T-cell (primary cell): Measurements from ENCODE around the gene CYFIP1. TPM values are rescaled to one million over a fixed set of nuclear protein-coding genes. Genes with fewer than 3 reads are reported as not detected.

ENCODE experiments used
- ATAC-seq, 4 experiments: fragments of 200-7000 bp in 3 of 4; fragments of 150-1000 bp in 1 of 4; cut with Tn5 transposase; replicated peaks in 1 of 4; 1 replicate in 3 of 4; 2 replicates in 1 of 4; pipeline ENCODE4 v1.10.0; 2021; ENCODE audit warnings: moderate library complexity in 3 of 4, mild to moderate bottlenecking in 2 of 4, moderate number of reproducible peaks in 1 of 4
- CTCF ChIA-PET, 2 donors: fragments of 300-600 bp; sonication (Branson Sonifier 250); formaldehyde crosslinking; loops; one replicate each; lab custom pipeline; 2022; ENCODE audit warnings: antibody characterized with exemption in 2 of 2; lab: Charles Lee
- POLR2A ChIA-PET, 2 donors: fragments of 300-600 bp; sonication (Branson Sonifier 250); formaldehyde crosslinking; loops; one replicate each; lab custom pipeline; 2022; ENCODE audit warnings: antibody characterized with exemption in 2 of 2; lab: Charles Lee
- DNase-seq, 35 experiments: peaks; one replicate each; pipeline versions ENCODE4 v3.0.0 to v3.0.0-alpha.2; 2013 to 2023
- H3K27ac ChIP-seq: one replicate; pipeline ENCODE4 v1.5.1; 2013; ENCODE audit warnings: low read length
- H3K27me3 ChIP-seq, 2 experiments: replicated peaks in 1 of 2; 1 replicate in 1 of 2; 2 replicates in 1 of 2; pipeline versions ENCODE4 v1.6.1 to v1.7.0; 2013; ENCODE audit warnings: low read length in 1 of 2, mixed read lengths in 1 of 2; ENCODE audit not compliant: control insufficient read depth in 2 of 2, insufficient read depth in 2 of 2; ENCODE audit errors: extremely low read depth in 1 of 2
- H3K36me3 ChIP-seq, 2 donors: 1 replicate in 1 of 2; 2 replicates in 1 of 2; pipeline versions ENCODE4 v1.6.1 to v1.7.0; 2013; ENCODE audit warnings: low read length in 1 of 2; ENCODE audit not compliant: control insufficient read depth in 2 of 2, insufficient read depth in 1 of 2; ENCODE audit errors: extremely low read depth in 1 of 2
- H3K4me1 ChIP-seq, 2 experiments: 1 replicate in 1 of 2; 2 replicates in 1 of 2; pipeline versions ENCODE4 v1.6.1 to v1.7.0; 2013; ENCODE audit warnings: low read length in 2 of 2, mixed read lengths in 1 of 2; ENCODE audit not compliant: insufficient read depth in 2 of 2, control insufficient read depth in 1 of 2; ENCODE audit errors: extremely low read depth in 1 of 2
- H3K4me3 ChIP-seq, 2 donors: 1 replicate in 1 of 2; 2 replicates in 1 of 2; pipeline versions ENCODE4 v1.5.1 to v1.7.0; 2013; ENCODE audit warnings: mild to moderate bottlenecking in 2 of 2, low read length in 1 of 2, moderate library complexity in 1 of 2; ENCODE audit not compliant: control insufficient read depth in 1 of 2; ENCODE audit errors: extremely low read depth in 1 of 2
- H3K9me3 ChIP-seq: 2 replicates; pipeline ENCODE4 v1.7.0; 2013
- H3K27ac Mint-ChIP-seq, 2 donors: one replicate each; pipeline ENCODE4 v1.8.0; 2020 to 2021; ENCODE audit warnings: mild to moderate bottlenecking in 2 of 2, mixed read lengths in 2 of 2
- H3K27me3 Mint-ChIP-seq, 2 donors: one replicate each; pipeline ENCODE4 v1.8.0; 2021 to 2022; ENCODE audit warnings: mixed read lengths in 2 of 2
- H3K36me3 Mint-ChIP-seq: one replicate; pipeline ENCODE4 v1.8.0; 2021; ENCODE audit warnings: mixed read lengths
- H3K4me1 Mint-ChIP-seq, 3 donors: one replicate each; pipeline ENCODE4 v1.8.0; 2020 to 2022; ENCODE audit warnings: mixed read lengths in 3 of 3, mild to moderate bottlenecking in 1 of 3
- H3K4me3 Mint-ChIP-seq, 3 donors: one replicate each; pipeline ENCODE4 v1.8.0; 2020 to 2022; ENCODE audit warnings: mild to moderate bottlenecking in 3 of 3, mixed read lengths in 3 of 3, moderate library complexity in 3 of 3
- H3K9me3 Mint-ChIP-seq, 3 donors: one replicate each; pipeline ENCODE4 v1.8.0; 2020 to 2022; ENCODE audit warnings: mixed read lengths in 3 of 3
- WGBS: methylation state at CpG from one replicate; pipeline ENCODE4 v1.1.5; 2013; ENCODE audit warnings: missing lambda C conversion rate; ENCODE audit not compliant: insufficient coverage; 5-methylcytosine and 5-hydroxymethylcytosine counted together
- total RNA-seq, 35 experiments: library from RNA in 6 of 35; stranded (reverse) in 6 of 35; fragments of 120-200 nt in 1 of 35; gene quantifications; one replicate each; pipeline versions ENCODE4 v1.2.1 to v1.2.4 and lab custom pipeline; 2013 to 2026

Gene CYFIP1
- total RNA-seq, 5 donors from 2014 or later (not counting 1 experiment from before 2014, with no cell fraction given), result 3.8 to 10.2 (median 7.9) TPM

DNA sequence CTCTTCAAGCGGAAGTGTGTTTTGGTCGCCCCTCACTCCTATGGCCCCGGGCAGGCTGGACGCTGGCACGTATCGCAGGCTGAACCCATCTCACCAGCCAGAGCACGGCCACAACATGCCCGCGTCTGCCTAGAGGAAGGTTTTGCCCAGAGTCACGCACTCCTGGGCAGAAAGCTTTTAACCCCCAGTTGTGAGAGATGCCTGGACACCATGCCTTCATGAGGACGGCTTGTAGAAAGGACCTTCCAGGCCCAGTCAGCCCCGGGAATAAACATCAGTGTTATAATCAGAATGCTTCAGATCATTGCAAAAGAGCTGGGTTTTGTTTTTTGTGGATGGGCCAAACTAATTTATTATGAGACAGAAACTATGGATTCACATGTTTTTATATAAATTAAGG, 16.5 kb downstream of the CYFIP1 start:
- Mint-ChIP-seq H3K4me3 (no peak overlapping the region), H3K27ac (no peak overlapping the region), H3K36me3 (no peaks in the 10 kb centered on the region), H3K27me3 (no peaks in the 10 kb centered on the region), H3K9me3 (no peaks in the 10 kb centered on the region), H3K4me1 (peaks cover 0 to under 1% (median 0%) of the 10 kb centered on the region in 3 donors)
- ChIA-PET CTCF (no interaction called here), POLR2A (no interaction called here)
- Histone ChIP-seq H3K4me3 (no peak overlapping the region), H3K36me3 (no peaks in the 10 kb centered on the region), H3K27ac (no peak overlapping the region), H3K4me1 (no peaks in the 10 kb centered on the region), H3K27me3 (peaks cover 0 to 4% of the 10 kb centered on the region in 2 experiments), H3K9me3 (no peaks in the 10 kb centered on the region)
- no peak for ATAC-seq
- WGBS, result 100% methylated on average over 1 of the region's 12 CpGs
- DNase-seq, result no peak

- Mint-ChIP-seq H3K36me3 (no peaks in the 10 kb centered on the region), H3K27ac (no peak overlapping the region), H3K4me1 (peaks cover 0 to 2% (median 0%) of the 10 kb centered on the region in 3 donors), H3K4me3 (no peak overlapping the region), H3K27me3 (no peaks in the 10 kb centered on the region), H3K9me3 (no peaks in the 10 kb centered on the region)
- DNase-seq (no peak), ATAC-seq (no peak)
- no peak overlapping the region for H3K27ac ChIP-seq
- H3K27me3 ChIP-seq, result peaks cover 0 to 4% of the 10 kb centered on the region in 2 experiments
- POLR2A ChIA-PET, result no interaction called here
- no peak overlapping the region for H3K4me3 ChIP-seq
- CTCF ChIA-PET, result no interaction called here
- WGBS, result 96% methylated on average over 6 of the region's 12 CpGs
- no peaks in the 10 kb centered on the region for H3K9me3 ChIP-seq
- no peaks in the 10 kb centered on the region for H3K4me1 ChIP-seq
- no peaks in the 10 kb centered on the region for H3K36me3 ChIP-seq
Observed at GRCh38 chr15:22962611-22963010, 17.6 kb downstream of the CYFIP1 start.

DNA sequence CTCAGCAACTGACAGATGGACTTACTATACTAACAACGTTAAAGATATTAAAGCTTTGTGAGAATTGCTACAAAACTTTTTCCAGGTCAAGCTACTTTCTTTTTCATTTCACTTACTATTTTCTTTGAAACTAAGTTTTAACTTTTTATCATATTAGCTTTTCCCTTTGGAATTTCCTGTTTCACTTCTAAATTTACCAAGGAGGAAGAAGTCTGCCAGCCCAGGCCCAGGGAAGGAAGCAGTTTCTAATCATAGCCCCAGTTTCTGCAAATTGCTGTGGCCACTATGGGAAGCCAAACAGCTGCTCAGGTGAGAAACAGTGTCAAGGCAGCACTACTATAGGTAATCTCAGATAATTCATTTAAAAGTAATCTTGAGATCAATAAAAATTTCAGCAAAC, 18.4 kb downstream of the CYFIP1 start:
- Histone ChIP-seq H3K4me3 (no peak overlapping the region), H3K4me1 (no peaks in the 10 kb centered on the region), H3K36me3 (no peaks in the 10 kb centered on the region), H3K27ac (no peak overlapping the region), H3K27me3 (no peaks in the 10 kb centered on the region), H3K9me3 (no peaks in the 10 kb centered on the region)
- H3K36me3 Mint-ChIP-seq, result no peaks in the 10 kb centered on the region
- peaks cover 0 to 2% (median 0%) of the 10 kb centered on the region in 3 donors for H3K4me1 Mint-ChIP-seq
- no CpG with 5 or more reads among the region's 1 CpG for WGBS
- POLR2A ChIA-PET, result interaction anchor here in 1 of 2 donors (0.6 kb wide), 1 partner anchor 9 kb away, joined by 3 read pairs; no protein-coding TSS in a partner anchor
- no peak overlapping the region for H3K27ac Mint-ChIP-seq
- H3K4me3 Mint-ChIP-seq, result no peak overlapping the region
- CTCF ChIA-PET, result interaction anchor here in 1 of 2 donors (0.6 kb wide), 1 partner anchor 10 kb away, joined by 4 read pairs; no protein-coding TSS in a partner anchor
- H3K27me3 Mint-ChIP-seq, result no peaks in the 10 kb centered on the region
- no peak for ATAC-seq
- no peak for DNase-seq
- no peaks in the 10 kb centered on the region for H3K9me3 Mint-ChIP-seq

GRCh38 chr15:22960556-22960955, 19.6 kb downstream of the CYFIP1 start:
- Histone ChIP-seq H3K36me3 (no peaks in the 10 kb centered on the region), H3K9me3 (no peaks in the 10 kb centered on the region), H3K27me3 (no peaks in the 10 kb centered on the region), H3K4me3 (no peak overlapping the region), H3K27ac (no peak overlapping the region), H3K4me1 (no peaks in the 10 kb centered on the region)
- ATAC-seq (no peak), DNase-seq (no peak)
- Mint-ChIP-seq H3K36me3 (no peaks in the 10 kb centered on the region), H3K27ac (no peak overlapping the region), H3K4me3 (no peak overlapping the region), H3K4me1 (peaks cover 0 to 2% (median 0%) of the 10 kb centered on the region in 3 donors), H3K27me3 (no peaks in the 10 kb centered on the region), H3K9me3 (no peaks in the 10 kb centered on the region)
- ChIA-PET POLR2A (no interaction called here), CTCF (no interaction called here)
- 80% methylated on average over 1 of the region's 8 CpGs for WGBS

DNA sequence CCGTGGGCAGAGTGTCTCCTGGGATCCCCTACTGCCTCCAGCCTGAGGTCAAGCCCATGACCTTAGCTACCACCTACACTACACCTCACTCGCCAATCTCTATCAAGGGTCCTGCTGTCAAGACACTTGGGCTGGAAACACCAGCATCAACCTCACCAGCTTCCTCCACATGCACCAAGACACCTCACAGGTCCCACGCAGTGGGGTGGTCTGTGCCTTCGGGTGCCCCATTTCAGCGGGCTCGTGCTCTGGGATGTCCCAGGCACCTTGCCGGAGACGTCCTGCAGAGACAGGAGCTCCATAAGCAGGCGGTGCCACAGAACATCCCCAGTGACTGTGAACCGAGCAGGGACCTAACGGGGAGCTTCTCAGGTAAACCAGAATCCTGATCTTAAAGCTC, 20.0 kb downstream of the CYFIP1 start:
- CTCF ChIA-PET, result no interaction called here

DNA sequence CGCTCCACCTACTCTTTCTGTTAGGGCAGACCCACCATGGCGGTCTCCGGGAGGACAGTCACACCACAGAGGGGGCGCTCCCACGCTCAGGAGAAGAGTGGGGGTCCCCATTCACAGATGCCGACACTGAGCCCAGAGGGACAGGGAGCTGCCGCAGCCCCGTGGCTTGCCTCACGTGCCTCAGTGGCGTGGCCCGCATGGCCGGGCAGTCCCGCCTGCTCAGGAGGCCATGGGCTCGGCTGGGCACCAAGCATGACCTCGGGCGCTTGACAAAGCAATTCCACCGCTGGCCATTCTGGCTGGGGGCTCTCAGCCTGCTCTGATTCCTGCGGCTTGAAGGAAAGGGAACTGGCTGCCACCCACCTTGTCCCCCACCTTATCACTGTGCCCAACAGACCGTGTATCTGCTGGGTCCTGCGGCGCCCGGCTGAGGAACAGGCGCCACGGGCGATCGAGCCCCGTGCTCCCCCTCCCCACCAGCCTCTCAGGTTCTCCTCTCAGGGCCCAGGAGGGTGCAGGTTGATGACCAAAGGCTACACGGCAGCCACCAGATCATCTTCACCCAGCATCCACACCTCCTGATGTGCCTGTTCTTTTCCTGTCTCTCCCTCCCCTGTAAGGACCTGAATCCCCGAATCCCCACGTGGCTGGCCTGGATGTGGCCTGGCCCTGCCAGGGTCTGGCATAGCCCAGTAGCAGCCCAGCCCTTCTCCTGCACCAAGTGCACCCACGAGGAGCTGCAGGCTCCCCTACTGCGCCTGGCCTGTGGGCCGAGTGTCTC, 20.7 kb downstream of the CYFIP1 start:
- no peak overlapping the region for H3K27ac ChIP-seq
- H3K4me1 ChIP-seq, result no peaks in the 10 kb centered on the region
- DNase-seq, result no peak
- ATAC-seq, result no peak
- Mint-ChIP-seq H3K27ac (no peak overlapping the region), H3K27me3 (no peaks in the 10 kb centered on the region), H3K4me3 (no peak overlapping the region), H3K36me3 (no peaks in the 10 kb centered on the region), H3K4me1 (peaks cover 0 to 2% (median 0%) of the 10 kb centered on the region in 3 donors), H3K9me3 (no peaks in the 10 kb centered on the region)
- no peaks in the 10 kb centered on the region for H3K36me3 ChIP-seq
- WGBS, result 89% methylated on average over 28 of the region's 33 CpGs
- POLR2A ChIA-PET, result no interaction called here
- H3K27me3 ChIP-seq, result no peaks in the 10 kb centered on the region
- H3K9me3 ChIP-seq, result no peaks in the 10 kb centered on the region
- CTCF ChIA-PET, result no interaction called here
- H3K4me3 ChIP-seq, result no peak overlapping the region

More for the DNA sequence above, 20.0 kb downstream of the CYFIP1 start:
- H3K27me3 ChIP-seq, result no peaks in the 10 kb centered on the region
- no peak for ATAC-seq
- POLR2A ChIA-PET, result no interaction called here
- H3K27ac ChIP-seq, result no peak overlapping the region
- H3K4me3 ChIP-seq, result no peak overlapping the region
- no peaks in the 10 kb centered on the region for H3K9me3 ChIP-seq
- no peaks in the 10 kb centered on the region for H3K36me3 ChIP-seq
- H3K9me3 Mint-ChIP-seq, result no peaks in the 10 kb centered on the region
- no peak overlapping the region for H3K27ac Mint-ChIP-seq
- DNase-seq, result no peak
- H3K27me3 Mint-ChIP-seq, result no peaks in the 10 kb centered on the region
- H3K4me1 ChIP-seq, result no peaks in the 10 kb centered on the region
- no peak overlapping the region for H3K4me3 Mint-ChIP-seq
- WGBS, result 84% methylated on average over 11 of the region's 11 CpGs
- no peaks in the 10 kb centered on the region for H3K36me3 Mint-ChIP-seq
- peaks cover 0 to 2% (median 0%) of the 10 kb centered on the region in 3 donors for H3K4me1 Mint-ChIP-seq
